Measurements from ENCODE around the gene MMP2.

Gene MMP2

GRCh38 chr16:55469821-55470532 lies 9.0 kb upstream of the MMP2 start:
- DNase-seq (ENCODE audit: low read depth in 2 of 2) = no peak

GRCh38 chr16:55470533-55471371 lies 8.2 kb upstream of the MMP2 start:
- no peak for DNase-seq (ENCODE audit: low read depth in 2 of 2)

GRCh38 chr16:55471448-55472097 lies 7.4 kb upstream of the MMP2 start:
- no peak for DNase-seq (ENCODE audit: low read depth in 2 of 2)

GRCh38 chr16:55473587-55473986 lies 5.4 kb upstream of the MMP2 start:
- no peak for DNase-seq (ENCODE audit: low read depth in 2 of 2)

GRCh38 chr16:55474821-55475220 lies 4.2 kb upstream of the MMP2 start:
- DNase-seq (ENCODE audit: low read depth in 2 of 2) = no peak

GRCh38 chr16:55475919-55476318 lies 3.1 kb upstream of the MMP2 start:
- no peak for DNase-seq (ENCODE audit: low read depth in 2 of 2)

- no peak for DNase-seq (ENCODE audit: low read depth in 2 of 2)
These were observed 2.1 kb upstream of the MMP2 start for GRCh38 chr16:55476625-55477533.

GRCh38 chr16:55477736-55478135 lies 1.3 kb upstream of the MMP2 start:
- DNase-seq (ENCODE audit: low read depth in 2 of 2) = no peak

GRCh38 chr16:55479430-55480140 lies 587 bp downstream of the MMP2 start:
- DNase-seq (ENCODE audit: low read depth in 2 of 2) = no peak

GRCh38 chr16:55480228-55480655 lies 1.2 kb downstream of the MMP2 start:
- no peak for DNase-seq (ENCODE audit: low read depth in 2 of 2)

GRCh38 chr16:55481023-55481422 lies 2.0 kb downstream of the MMP2 start:
- no peak for DNase-seq (ENCODE audit: low read depth in 2 of 2)

GRCh38 chr16:55482056-55482455 lies 3.1 kb downstream of the MMP2 start:
- DNase-seq (ENCODE audit: low read depth in 2 of 2) = no peak

- no peak for DNase-seq (ENCODE audit: low read depth in 2 of 2)
These were observed 8.2 kb downstream of the MMP2 start for GRCh38 chr16:55487048-55487803.

GRCh38 chr16:55488306-55488705 lies 9.3 kb downstream of the MMP2 start:
- DNase-seq (ENCODE audit: low read depth in 2 of 2) = no peak

GRCh38 chr16:55489119-55489955 lies 10.3 kb downstream of the MMP2 start:
- DNase-seq (ENCODE audit: low read depth in 2 of 2) = no peak

GRCh38 chr16:55489956-55490265 lies 10.9 kb downstream of the MMP2 start:
- no peak for DNase-seq (ENCODE audit: low read depth in 2 of 2)

GRCh38 chr16:55490301-55490700 lies 11.3 kb downstream of the MMP2 start:
- DNase-seq (ENCODE audit: low read depth in 2 of 2) = no peak

GRCh38 chr16:55491691-55492090 lies 12.7 kb downstream of the MMP2 start:
- no peak for DNase-seq (ENCODE audit: low read depth in 2 of 2)

- no peak for DNase-seq (ENCODE audit: low read depth in 2 of 2)
These were observed 13.9 kb downstream of the MMP2 start for GRCh38 chr16:55492756-55493380.

Data from stimulated activated CD4-positive, alpha-beta T cell treated with anti-CD3 and anti-CD28 coated beads, Interleukin-1b, Interleukin-23, amount 100 ng/mL, for 1 hour (primary cell).